SH-SY5Y (cell line): Measurements from ENCODE around the gene MSI2.

ENCODE experiments used
- GATA2 ChIP-seq: IDR thresholded peaks from 2 replicates; pipeline ENCODE4 v1.6.1; 2011; ENCODE audit warnings: mild to moderate bottlenecking, low read depth, low read length
- GATA3 ChIP-seq: IDR thresholded peaks from 2 replicates; pipeline ENCODE4 v1.6.1; 2011; ENCODE audit warnings: low read depth, mild to moderate bottlenecking, low read length, moderate library complexity

MSI2 gene

GRCh38 chr17:57465610-57466009 is 209.3 kb downstream of the MSI2 start:
- TF ChIP-seq GATA2 (no peak), GATA3 (no peak)

- TF ChIP-seq GATA3: no peak
- TF ChIP-seq GATA2: no peak
Observed at GRCh38 chr17:57466017-57466471, 209.7 kb downstream of the MSI2 start.

- TF ChIP-seq GATA2 (no peak), GATA3 (no peak)
Observed at GRCh38 chr17:57466521-57466920, 210.2 kb downstream of the MSI2 start.

- no peak for TF ChIP-seq GATA2
- no peak for TF ChIP-seq GATA3
Observed at GRCh38 chr17:57467226-57467625, 210.9 kb downstream of the MSI2 start.

- TF ChIP-seq GATA2 (no peak), GATA3 (no peak)
Observed at GRCh38 chr17:57467801-57468200, 211.5 kb downstream of the MSI2 start.

GRCh38 chr17:57468932-57469775 is 212.8 kb downstream of the MSI2 start:
- TF ChIP-seq GATA2: no peak
- no peak for TF ChIP-seq GATA3

- TF ChIP-seq GATA2: no peak
Observed at GRCh38 chr17:57470906-57471305, 214.6 kb downstream of the MSI2 start.

GRCh38 chr17:57471868-57472368 is 215.6 kb downstream of the MSI2 start:
- TF ChIP-seq GATA2: no peak
- no peak for TF ChIP-seq GATA3

GRCh38 chr17:57475796-57476195 is 219.5 kb downstream of the MSI2 start:
- TF ChIP-seq GATA3 (no peak), GATA2 (no peak)

GRCh38 chr17:57477522-57478362 is 221.4 kb downstream of the MSI2 start:
- TF ChIP-seq GATA3 (no peak), GATA2 (no peak)

- TF ChIP-seq GATA2 (no peak), GATA3 (no peak)
Observed at GRCh38 chr17:57478478-57479250, 222.3 kb downstream of the MSI2 start.

GRCh38 chr17:57480438-57481196 is 224.3 kb downstream of the MSI2 start:
- TF ChIP-seq GATA3 (peak; percentile 89), GATA2 (peak; percentile 93)

- TF ChIP-seq GATA2 (no peak), GATA3 (no peak)
Observed at GRCh38 chr17:57481910-57482391, 225.6 kb downstream of the MSI2 start.

- TF ChIP-seq GATA2 (no peak), GATA3 (no peak)
Observed at GRCh38 chr17:57482657-57483056, 226.3 kb downstream of the MSI2 start.
